ENCODE data around the gene PLA2G3. TPM values are rescaled to one million over a fixed set of nuclear protein-coding genes. Genes with fewer than 3 reads are reported as not detected.

PLA2G3 gene
- total and polyA plus RNA-seq, 2 experiments from 2014 or later: 18.0 to 34.5 TPM

- no peak overlapping the region for H3K4me3 Mint-ChIP-seq
- no peak overlapping the region for H3K27ac Mint-ChIP-seq
- Histone ChIP-seq H3K4me1 (ENCODE audit: insufficient read depth) (peaks cover 7% of the 10 kb centered on the region; the same call in 1 of the 2 replicates), H3K27ac (ENCODE audit: low read depth) (no peak overlapping the region), H3K4me3 (no peak overlapping the region), H2AFZ (no peak overlapping the region), H3K79me2 (replicated peaks; ENCODE audit: insufficient read depth) (no peaks in the 10 kb centered on the region), H3K36me3 (ENCODE audit: insufficient read depth) (no peaks in the 10 kb centered on the region), H3K27me3 (ENCODE audit: insufficient read depth) (no peaks in the 10 kb centered on the region), H3K4me2 (no peak overlapping the region), H3F3A (replicated peaks; ENCODE audit: low read depth) (no peaks in the 10 kb centered on the region), H3K9me2 (ENCODE audit: insufficient read depth) (no peaks in the 10 kb centered on the region), H4K20me1 (replicated peaks; ENCODE audit: insufficient read depth) (no peaks in the 10 kb centered on the region)
- H3K27me3 Mint-ChIP-seq (ENCODE audit: insufficient read depth, low read depth, poor library complexity): peaks cover 15% of the 10 kb centered on the region
- ATAC-seq (no peak), DNase-seq (ENCODE audit: low spot score) (no peak)
- TF ChIP-seq ZNF114 (CRISPR knock-in tag; IDR thresholded peaks at IDR 0.05) (no peak), NANOG (IDR thresholded peaks at IDR 0.05; ENCODE audit: borderline replicate concordance) (no peak), ZNF462 (CRISPR knock-in tag; IDR thresholded peaks at IDR 0.05) (no peak), EZH2phosphoT487 (IDR thresholded peaks at IDR 0.05; ENCODE audit: unreplicated experiment) (no peak), STAT1 (IDR thresholded peaks at IDR 0.05; ENCODE audit: unreplicated experiment) (no peak), ZNF331 (CRISPR knock-in tag; IDR thresholded peaks at IDR 0.05; ENCODE audit: low read depth) (no peak), CTCF (conservative IDR thresholded peaks at IDR 0.05; ENCODE audit: low read depth in 2 of 2) (no peak), JUNB (IDR thresholded peaks at IDR 0.05; ENCODE audit: unreplicated experiment) (no peak), EZH2 (IDR thresholded peaks at IDR 0.05; ENCODE audit: low read depth, unreplicated experiment) (no peak), POLR2AphosphoS5 (IDR thresholded peaks at IDR 0.05; ENCODE audit: low read depth) (no peak), ETS1 (IDR thresholded peaks at IDR 0.05) (no peak), CREB1 (CRISPR knock-in tag; IDR thresholded peaks at IDR 0.05; ENCODE audit: low read depth) (no peak)
- TF ChIP-seq, protein P1, sequence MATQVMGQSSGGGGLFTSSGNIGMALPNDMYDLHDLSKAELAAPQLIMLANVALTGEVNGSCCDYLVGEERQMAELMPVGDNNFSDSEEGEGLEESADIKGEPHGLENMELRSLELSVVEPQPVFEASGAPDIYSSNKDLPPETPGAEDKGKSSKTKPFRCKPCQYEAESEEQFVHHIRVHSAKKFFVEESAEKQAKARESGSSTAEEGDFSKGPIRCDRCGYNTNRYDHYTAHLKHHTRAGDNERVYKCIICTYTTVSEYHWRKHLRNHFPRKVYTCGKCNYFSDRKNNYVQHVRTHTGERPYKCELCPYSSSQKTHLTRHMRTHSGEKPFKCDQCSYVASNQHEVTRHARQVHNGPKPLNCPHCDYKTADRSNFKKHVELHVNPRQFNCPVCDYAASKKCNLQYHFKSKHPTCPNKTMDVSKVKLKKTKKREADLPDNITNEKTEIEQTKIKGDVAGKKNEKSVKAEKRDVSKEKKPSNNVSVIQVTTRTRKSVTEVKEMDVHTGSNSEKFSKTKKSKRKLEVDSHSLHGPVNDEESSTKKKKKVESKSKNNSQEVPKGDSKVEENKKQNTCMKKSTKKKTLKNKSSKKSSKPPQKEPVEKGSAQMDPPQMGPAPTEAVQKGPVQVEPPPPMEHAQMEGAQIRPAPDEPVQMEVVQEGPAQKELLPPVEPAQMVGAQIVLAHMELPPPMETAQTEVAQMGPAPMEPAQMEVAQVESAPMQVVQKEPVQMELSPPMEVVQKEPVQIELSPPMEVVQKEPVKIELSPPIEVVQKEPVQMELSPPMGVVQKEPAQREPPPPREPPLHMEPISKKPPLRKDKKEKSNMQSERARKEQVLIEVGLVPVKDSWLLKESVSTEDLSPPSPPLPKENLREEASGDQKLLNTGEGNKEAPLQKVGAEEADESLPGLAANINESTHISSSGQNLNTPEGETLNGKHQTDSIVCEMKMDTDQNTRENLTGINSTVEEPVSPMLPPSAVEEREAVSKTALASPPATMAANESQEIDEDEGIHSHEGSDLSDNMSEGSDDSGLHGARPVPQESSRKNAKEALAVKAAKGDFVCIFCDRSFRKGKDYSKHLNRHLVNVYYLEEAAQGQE (IDR thresholded peaks at IDR 0.05; ENCODE audit: unreplicated experiment): no peak
- H3K36me3 Mint-ChIP-seq (ENCODE audit: low read depth): no peaks in the 10 kb centered on the region
- H3K4me1 Mint-ChIP-seq: peaks cover 19% of the 10 kb centered on the region
- no peaks in the 10 kb centered on the region for H3K9me3 Mint-ChIP-seq
Measured at GRCh38 chr22:31121403-31121802, 18.9 kb downstream of the PLA2G3 start.

All from GM23338 (cell line).